HTR-8/SVneo (cell line): ENCODE results near the gene LAMA3.

Experiments used
- DNase-seq: peaks from one replicate; pipeline ENCODE4 v3.0.0; 2011; ENCODE audit warnings: low spot score, mixed read lengths; ENCODE audit not compliant: insufficient read length
- FAIRE-seq: peaks from 2 replicates; lab custom pipeline; 2011; peaks lifted over from hg19 to GRCh38; lab: Jason Lieb, UNC

LAMA3 gene

DNA sequence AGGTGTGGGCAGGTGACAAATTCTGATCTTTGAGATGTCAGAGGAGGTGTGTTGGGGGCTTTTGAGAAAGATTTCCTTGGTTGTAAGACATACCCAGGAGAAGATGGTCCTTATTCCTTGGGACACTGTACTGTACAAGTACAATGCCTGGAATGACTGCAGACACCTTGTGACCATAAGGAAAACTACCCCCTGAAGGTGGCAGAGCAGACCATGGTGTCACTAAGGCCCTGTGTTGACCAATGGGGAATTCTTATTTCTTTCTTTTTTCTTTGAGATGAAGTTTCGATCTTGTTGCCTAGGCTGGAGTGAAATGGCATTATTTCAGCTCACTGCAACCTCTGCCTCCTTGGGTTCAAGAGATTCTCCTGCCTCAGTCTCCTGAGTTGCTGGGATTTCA lies 22.1 kb upstream of the LAMA3 start:
- no peak for DNase-seq
- FAIRE-seq, result no peak

GRCh38 chr18:23668731-23669130 lies 20.5 kb upstream of the LAMA3 start:
- DNase-seq (no peak), FAIRE-seq (no peak)

DNA sequence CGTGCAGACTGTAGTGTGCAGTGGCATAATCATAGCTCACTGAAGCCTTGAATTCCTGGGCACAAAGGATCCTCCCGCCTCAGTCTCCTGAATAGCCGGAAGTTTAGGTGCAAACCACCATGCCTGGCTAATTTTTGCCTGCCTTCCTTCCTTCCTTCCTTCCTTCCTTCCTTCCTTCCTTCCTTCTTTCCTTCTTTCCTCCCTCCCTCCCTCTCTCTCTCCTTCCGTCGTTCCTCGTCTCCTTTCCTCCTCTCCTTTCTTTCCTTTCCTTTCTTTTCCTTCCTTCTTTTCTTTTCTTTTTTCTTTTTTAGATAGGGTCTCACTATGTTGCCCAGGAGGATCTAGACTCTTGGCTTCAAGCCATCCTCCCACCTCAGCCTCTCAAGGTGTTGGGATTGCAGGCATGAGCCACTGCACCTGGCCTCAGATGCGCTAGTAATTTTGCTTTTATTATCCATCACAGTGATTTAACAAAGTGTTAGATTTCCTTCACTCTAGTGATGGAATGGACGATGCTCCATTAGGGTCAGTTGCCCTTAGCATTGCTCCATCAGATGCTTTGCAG lies 20.0 kb upstream of the LAMA3 start:
- no peak for FAIRE-seq

DNA sequence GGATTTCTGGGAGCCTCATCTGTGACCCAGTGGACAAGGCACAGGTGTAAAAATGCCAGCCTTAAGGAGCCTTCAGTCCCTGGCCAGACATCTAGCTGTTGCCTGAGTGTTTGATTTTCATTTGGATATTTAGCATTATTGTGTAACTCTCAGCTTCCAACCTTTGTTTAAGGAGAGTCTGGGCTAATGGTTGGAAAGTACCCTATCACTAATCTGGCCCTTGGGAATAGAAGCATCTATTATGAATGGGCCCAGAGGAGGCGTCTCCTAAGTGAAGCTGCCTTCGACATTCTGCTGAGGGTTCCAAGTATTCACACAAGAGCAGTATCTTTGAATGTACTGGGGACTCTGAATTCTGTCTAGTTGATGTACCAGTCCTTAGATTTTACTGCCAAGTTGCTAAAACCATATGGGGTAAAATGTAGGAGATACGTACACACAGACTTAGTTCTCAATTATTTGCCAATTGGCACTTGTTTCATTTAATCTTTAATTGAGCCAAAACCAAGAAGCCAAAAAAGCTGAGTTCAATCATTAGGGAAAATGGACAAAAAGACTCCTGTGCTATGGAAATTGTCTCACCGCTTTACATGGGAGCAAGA lies 19.3 kb upstream of the LAMA3 start:
- DNase-seq (no peak), FAIRE-seq (no peak)

More for the DNA sequence above, 20.0 kb upstream of the LAMA3 start:
- no peak for DNase-seq

DNA sequence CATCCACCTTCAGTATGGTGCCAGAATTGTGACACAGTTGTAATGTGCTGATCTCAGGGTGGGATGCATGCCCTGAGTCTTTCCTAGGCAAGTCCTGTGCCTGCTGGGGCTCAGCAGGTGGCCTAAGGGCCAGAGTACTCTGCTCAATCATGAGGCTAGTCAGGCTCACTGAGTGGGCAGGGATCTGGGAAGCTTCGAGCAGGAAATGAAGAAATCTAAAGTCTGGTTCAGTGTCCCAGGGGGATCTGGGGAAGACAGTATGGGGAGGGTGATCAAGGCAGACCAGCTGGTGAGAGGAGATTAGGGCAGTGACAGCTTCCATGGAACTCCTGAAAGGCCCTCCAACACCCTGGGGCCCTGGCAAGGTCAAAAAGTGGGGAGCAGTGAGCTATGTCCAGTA lies 17.7 kb upstream of the LAMA3 start:
- FAIRE-seq, result no peak
- DNase-seq, result no peak

DNA sequence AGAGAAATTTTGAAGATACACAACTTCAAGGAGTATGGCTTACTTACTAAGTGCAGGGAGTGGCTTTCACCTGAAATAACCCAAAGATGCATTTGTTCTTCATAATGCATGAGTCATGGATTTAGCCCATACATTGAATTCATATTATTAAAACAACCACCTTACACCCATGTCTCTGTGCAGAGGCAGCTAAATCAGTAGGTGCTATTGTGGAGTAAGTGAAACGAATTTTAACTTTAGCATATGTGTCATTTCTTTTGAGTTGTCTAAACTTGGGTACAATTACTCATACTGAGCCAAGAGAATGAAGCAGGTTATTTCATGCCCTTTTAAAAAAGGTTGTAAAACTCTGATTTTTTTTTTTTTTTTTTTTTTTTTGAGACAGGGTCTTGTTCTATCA lies 15.5 kb upstream of the LAMA3 start:
- FAIRE-seq (no peak), DNase-seq (no peak)

DNA sequence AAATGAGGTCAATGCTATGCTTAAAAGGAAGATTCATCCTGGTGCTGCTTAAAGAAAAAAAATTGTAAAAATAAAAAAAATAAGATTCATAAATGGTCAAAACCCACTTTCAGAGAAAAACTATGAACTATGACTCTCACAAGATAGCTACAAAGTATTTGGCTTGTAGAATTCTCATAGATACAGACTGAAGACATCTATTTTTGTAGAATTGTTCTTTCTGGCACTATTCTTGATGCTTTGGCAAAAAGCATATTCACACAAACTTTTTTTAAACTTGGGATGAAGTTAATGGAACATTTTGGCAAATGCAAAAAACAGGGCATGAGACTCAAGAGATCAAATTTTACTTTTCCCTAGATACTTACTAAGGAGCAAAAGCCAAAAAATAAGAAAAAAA lies 14.0 kb upstream of the LAMA3 start:
- no peak for DNase-seq
- FAIRE-seq, result no peak

GRCh38 chr18:23675896-23676295 lies 13.4 kb upstream of the LAMA3 start:
- no peak for FAIRE-seq
- DNase-seq, result no peak

DNA sequence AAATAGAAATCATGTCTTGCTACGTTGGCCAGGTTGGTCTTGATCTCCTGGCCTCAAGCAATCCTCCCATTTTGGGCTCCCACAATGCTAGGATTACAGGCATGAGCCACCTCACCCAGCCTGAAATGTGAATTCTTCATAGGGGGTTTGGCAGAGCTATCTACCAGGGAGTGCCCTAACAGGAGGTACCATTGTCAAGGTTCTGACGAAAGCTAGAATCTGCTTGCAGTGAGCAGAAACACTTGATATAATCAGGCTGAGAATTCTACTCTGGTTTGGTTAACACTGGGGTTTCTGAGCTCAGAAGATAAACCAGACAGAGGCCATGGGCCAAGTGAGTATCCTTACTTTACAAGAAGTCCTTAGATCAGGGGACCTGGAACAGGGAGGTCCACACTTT lies 7.2 kb upstream of the LAMA3 start:
- no peak for DNase-seq
- no peak for FAIRE-seq

- DNase-seq (no peak), FAIRE-seq (no peak)
Observed at GRCh38 chr18:23682472-23682871, 6.8 kb upstream of the LAMA3 start.

- no peak for FAIRE-seq
Observed at GRCh38 chr18:23683155-23683554, 6.1 kb upstream of the LAMA3 start.

DNA sequence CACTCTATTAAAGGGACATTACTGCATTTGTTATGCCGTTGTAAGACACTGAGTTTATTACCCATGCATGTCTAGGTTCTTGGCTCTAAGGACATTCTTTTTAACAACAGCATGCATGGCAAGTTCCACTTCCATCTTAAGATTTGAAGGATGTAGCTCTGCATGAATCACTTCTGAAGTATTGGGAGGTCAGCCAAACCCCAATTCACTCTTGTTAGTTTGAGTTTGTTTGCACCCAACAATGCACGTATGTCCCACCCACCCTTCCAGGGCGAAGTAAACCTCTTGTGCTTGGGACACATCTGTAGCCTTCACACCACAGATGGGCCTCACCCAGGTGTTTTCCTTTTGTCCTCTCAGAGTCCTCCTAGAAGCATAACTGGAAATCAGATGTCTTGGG lies 5.6 kb upstream of the LAMA3 start:
- FAIRE-seq (no peak), DNase-seq (no peak)

More at GRCh38 chr18:23683155-23683554, 6.1 kb upstream of the LAMA3 start:
- DNase-seq, result no peak

- FAIRE-seq (no peak), DNase-seq (no peak)
Observed at GRCh38 chr18:23684515-23685197, 4.6 kb upstream of the LAMA3 start.

DNA sequence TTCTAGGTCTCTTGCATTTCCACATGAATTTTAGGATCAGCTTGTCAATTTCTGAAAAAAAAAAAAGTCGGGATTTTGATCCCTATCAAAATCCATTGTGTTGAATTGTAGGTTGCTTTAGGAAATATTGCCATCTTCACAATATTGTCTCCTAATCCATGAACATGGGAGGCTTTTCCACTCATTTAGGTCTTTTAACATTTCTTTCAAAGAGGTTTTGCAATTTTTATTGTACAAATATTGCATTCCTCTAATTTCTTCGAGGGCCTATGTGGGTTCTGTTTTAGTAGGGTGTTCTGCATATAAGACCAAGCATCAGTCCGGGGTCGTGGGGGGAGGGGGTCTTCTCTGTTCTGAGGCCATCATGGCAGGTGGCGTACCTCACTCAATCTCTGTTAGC lies 725 bp upstream of the LAMA3 start:
- DNase-seq, result no peak
- FAIRE-seq, result no peak

DNA sequence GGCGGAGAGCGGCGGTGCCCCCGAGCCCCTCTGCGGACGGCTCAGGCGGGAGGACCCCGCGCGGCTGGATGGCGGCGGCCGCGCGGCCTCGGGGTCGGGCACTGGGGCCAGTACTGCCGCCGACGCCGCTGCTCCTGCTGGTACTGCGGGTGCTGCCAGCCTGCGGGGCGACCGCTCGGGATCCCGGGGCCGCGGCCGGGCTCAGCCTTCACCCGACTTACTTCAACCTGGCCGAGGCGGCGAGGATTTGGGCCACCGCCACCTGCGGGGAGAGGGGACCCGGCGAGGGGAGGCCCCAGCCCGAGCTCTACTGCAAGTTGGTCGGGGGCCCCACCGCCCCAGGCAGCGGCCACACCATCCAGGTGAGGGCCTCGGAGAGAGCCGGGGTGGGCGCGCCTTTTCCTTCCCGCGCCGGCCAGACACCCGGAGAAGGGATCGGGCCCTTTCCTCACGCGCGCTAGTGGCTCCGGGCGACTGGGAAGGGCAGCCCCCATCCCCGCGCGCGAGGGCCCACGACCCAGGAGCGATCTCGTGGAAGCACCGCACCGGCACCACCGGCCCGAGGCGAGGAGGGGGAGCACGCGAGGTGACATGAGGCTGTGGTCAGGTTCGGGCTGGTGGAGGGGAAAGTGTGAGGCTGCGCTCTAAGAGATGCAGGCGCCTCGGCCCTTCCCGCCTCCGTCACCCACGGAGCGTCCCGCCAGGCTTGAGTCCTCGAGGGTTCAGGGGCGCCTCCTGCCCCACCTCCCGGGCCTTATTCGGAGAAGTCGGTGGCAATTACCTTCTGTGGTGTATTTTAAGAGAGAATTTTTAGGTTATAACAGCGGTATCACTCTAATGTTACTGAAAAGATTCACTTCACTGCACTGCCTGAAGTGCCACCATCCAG lies 607 bp downstream of the LAMA3 start:
- no peak for FAIRE-seq
- DNase-seq, result no peak

DNA sequence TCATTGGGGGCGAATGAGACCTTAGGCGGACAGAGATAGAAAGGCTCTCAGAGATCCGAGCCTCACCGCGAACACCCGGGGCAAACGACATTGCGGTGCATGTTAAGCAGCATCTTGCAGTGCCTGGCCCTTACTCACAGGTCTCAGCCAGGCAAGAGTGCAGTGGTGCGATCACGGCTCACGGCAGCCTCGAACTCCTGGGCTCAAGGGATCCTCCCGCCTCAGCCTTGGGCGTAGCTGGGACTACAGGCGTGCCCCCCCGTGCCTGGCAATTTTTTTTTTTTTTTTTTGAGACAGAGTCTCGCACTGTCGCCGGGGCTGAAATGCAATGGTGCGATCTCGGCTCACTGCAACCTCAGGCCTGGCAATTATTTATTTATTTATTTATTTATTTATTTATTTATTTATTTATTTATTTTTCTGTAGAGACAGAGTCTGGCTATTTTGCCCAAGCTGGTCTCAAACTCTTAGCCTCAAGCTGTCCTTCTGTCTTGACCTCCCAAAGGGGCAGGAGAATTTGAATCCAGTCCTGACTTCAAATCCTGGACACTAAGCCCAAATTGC lies 1.3 kb downstream of the LAMA3 start:
- DNase-seq (no peak), FAIRE-seq (no peak)

DNA sequence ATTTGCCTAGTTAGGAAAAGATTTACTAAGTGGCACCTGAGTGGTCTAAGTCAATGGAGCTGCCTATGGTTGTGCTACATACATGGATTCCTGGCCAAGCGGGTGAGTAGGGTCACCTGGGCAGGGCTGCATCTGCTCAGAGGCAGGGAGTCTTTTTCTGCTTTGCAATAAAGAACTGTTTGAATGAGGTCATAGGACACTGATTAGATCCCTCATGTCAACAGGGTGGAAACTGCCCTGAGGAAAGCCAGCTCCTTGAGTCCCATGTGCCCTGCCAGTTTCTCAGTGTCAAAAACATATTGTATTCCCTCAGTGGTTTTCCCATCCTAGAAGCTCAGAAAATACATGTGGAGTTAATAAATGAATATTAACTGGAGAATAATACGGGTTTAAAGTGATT lies 4.6 kb downstream of the LAMA3 start:
- DNase-seq, result no peak
- FAIRE-seq, result no peak

DNA sequence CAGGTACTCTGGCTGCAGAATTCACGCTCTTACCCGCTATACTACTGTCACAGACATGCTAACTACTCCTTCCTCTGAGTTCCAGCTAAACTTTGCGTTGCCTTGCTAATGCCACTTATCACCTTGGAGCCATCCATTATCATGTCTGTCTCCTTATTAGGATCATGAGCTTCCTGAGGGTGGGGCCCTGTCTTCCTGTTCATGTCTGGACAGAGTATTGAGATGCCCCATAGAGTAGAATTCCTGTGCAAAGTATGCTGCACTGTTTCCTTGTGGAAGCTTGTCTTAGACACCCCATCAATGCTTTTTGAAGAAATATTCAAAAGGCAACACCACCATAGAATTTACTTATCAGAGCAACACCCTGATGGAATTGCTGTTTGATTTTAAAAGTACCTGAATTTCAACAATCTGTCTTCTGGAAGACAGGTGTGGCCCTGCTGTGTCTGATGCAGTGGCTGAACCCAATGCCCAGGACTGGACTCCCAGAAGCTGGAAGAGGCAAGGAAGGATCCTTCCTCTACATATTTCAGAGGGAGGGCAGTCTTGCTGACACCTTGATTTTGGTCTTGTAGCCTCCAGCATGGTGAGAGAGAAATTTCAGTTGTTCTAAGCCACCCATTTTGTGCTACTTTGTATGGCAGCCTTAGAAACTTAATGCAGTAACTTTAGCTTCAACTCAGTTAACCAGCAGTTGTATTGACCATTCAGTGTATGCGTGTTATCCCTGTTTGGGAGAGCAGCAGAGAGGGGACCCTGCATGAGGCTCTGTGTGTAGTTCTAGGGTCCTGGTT lies 5.6 kb downstream of the LAMA3 start:
- no peak for FAIRE-seq

GRCh38 chr18:23701017-23701416 lies 11.8 kb downstream of the LAMA3 start:
- DNase-seq (no peak), FAIRE-seq (no peak)

More for the DNA sequence above, 5.6 kb downstream of the LAMA3 start:
- DNase-seq, result no peak

- FAIRE-seq (no peak), DNase-seq (no peak)
Observed at GRCh38 chr18:23701544-23702064, 12.4 kb downstream of the LAMA3 start.
